ENCODE results near the gene HLA-DQB1.

GRCh38 chr6:32684246-32684645 is 17.8 kb upstream of the HLA-DQB1 start:
- TF ChIP-seq CTCF (IDR thresholded peaks at IDR 0.05; ENCODE audit: control extremely low read depth in 1 of 3, insufficient read depth in 1 of 3, low read depth in 1 of 3, low read length in 3 of 3) (no peak), POU5F1 (IDR thresholded peaks at IDR 0.05; ENCODE audit: low read depth, low read length) (no peak), GTF2F1 (IDR thresholded peaks at IDR 0.05; ENCODE audit: borderline replicate concordance, low read depth, low read length) (no peak), JUND (IDR thresholded peaks at IDR 0.05; ENCODE audit: low read length) (no peak), SIN3A (conservative IDR thresholded peaks at IDR 0.05 in 1 of 2, IDR thresholded peaks at IDR 0.05 in 1 of 2; ENCODE audit: low read depth in 1 of 2, low read length in 2 of 2) (no peak)

Data from H1 (cell line).